ENCODE measurements around the gene MADCAM1.
"Not testable (repeated sequence)": the region's sequence is repeated elsewhere in the genome, so short reads cannot be mapped to it uniquely, and the experiment has no call there.

Gene MADCAM1

GRCh38 chr19:465056-465816 is 31.1 kb upstream of the MADCAM1 start:
- DNase-seq, result no peak

- no peak for DNase-seq
These were observed 28.7 kb upstream of the MADCAM1 start for GRCh38 chr19:467554-467953.

DNA sequence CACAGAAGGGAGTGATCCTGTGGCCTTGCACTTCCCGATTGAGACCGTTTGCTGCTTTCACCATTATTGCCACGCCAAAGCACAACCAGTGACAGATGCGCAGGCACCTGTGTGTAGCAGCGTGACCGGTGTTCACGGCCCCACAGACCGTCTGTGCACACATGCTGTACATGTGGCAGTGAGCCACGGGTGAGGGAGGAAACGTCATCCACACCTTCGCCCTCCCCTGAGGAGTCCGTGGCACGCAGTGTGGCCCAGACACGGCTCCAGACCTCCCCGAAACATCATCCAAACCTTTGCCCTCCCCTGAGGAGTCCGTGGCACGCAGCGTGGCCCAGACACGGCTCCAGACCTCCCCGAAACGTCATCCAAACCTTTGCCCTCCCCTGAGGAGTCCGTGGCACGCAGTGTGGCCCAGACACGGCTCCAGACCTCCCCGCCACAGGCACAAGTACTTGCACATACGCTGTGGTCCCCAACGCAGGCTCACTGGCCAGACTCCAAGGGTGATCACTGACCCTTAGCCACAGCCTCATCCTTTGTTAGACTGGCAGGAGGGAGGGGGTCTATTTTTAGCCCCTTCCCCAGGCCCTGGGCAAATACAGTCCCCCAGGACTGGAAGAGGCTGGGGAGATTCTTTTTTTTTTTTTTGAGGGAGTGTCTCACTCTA is 27.6 kb upstream of the MADCAM1 start:
- DNase-seq, result no peak

GRCh38 chr19:469833-470232 is 26.5 kb upstream of the MADCAM1 start:
- no peak for DNase-seq

DNA sequence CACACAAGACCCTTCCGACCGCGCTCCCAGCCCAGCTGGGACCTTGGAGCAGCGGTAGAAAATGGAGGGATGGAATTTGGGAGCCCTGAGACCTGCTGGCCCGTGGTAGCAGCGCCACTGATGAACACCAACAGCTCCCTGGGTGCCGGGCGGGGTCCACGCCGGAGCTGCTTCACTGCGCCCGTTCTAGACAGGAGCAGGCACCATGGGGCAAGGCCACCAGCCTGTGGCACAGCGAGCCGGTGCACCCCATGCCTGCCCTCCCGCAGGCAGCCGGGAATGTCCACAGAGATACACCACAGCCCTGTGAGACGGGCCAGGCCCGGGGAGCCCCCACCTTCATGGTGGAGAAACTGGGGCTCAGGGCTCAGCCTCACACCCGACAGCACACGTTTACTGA is 25.6 kb upstream of the MADCAM1 start:
- no peak for DNase-seq

- DNase-seq, result no peak
These were observed 24.1 kb upstream of the MADCAM1 start for GRCh38 chr19:472005-472858.

DNA sequence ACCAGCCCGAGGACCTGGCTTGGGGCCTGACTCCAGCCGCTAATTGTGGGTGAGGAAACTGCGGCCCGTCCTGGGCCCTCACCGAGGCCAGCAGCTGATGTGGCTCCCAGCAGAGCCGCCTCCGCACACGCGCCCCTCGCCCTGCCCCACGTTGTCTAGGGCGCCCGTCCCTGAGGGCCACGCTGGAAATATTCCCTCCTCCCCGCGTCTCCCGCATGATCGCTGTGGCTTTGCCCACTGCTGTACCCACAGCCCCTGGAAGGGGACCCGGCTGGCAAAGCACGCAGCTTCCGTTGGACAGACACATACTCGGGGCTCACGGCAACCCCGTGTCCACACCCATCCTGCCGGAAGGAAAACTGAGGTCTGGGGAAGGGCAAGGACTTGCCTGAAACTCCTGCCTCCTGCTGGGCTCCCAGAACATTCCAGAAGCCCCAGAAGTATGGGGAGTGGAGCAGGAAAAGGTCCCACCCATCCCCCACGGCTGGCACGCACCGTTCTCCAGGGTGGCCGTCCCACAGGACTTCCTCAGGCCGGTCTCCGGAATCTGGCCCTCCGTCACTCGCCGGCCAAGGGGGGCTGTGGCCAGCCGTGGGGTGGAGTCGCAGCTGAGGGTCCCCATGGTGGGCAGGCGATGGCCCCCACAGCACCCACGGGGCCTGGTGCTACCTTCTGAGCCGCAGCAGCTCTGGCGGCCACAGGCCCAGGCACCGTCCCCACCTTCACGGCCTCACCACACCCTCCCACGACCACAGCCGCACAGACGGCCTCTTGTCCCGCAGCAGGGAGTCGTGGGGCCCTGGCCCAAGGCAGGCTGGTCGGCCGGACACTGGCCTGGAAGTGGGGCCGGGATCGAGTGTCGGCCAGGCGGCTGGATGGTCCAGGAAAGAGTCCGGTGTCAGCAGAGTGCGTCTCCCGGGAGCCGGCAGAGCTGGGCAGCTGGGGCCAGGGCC is 21.9 kb upstream of the MADCAM1 start:
- no peak for DNase-seq

DNA sequence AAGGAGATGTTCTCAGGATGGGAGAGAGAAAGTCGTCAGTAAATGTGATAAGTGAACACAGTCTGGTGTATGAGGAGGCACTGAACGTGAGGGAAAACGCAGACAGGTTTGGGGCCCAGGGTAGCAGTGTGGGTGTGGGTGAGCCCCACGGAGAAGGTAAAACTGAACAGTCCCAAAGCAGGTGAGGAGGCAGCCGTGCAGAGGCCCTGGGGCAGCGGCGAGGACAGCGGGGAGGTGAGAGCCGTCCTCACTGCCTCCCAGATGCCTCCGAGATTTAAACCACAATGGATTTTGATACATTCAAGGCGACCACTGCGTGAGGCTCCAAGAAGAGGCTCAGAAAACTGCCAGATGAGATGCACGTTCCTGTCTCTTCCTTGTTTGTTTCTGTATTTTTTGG is 20.9 kb upstream of the MADCAM1 start:
- DNase-seq, result no peak

- DNase-seq, result no peak
These were observed 17.9 kb upstream of the MADCAM1 start for GRCh38 chr19:478236-478903.

- no peak for DNase-seq
These were observed 17.3 kb upstream of the MADCAM1 start for GRCh38 chr19:478976-479375.

GRCh38 chr19:480016-480855 is 16.1 kb upstream of the MADCAM1 start:
- DNase-seq, result peak; percentile 31

- DNase-seq, result not testable (repeated sequence)
These were observed 15.2 kb upstream of the MADCAM1 start for GRCh38 chr19:481100-481499.

- no peak for DNase-seq
These were observed 13.9 kb upstream of the MADCAM1 start for GRCh38 chr19:482186-483041.

- DNase-seq, result no peak
These were observed 12.8 kb upstream of the MADCAM1 start for GRCh38 chr19:483332-484072.

GRCh38 chr19:484494-484893 is 11.8 kb upstream of the MADCAM1 start:
- no peak for DNase-seq

- no peak for DNase-seq
These were observed 11.2 kb upstream of the MADCAM1 start for GRCh38 chr19:485077-485476.

DNA sequence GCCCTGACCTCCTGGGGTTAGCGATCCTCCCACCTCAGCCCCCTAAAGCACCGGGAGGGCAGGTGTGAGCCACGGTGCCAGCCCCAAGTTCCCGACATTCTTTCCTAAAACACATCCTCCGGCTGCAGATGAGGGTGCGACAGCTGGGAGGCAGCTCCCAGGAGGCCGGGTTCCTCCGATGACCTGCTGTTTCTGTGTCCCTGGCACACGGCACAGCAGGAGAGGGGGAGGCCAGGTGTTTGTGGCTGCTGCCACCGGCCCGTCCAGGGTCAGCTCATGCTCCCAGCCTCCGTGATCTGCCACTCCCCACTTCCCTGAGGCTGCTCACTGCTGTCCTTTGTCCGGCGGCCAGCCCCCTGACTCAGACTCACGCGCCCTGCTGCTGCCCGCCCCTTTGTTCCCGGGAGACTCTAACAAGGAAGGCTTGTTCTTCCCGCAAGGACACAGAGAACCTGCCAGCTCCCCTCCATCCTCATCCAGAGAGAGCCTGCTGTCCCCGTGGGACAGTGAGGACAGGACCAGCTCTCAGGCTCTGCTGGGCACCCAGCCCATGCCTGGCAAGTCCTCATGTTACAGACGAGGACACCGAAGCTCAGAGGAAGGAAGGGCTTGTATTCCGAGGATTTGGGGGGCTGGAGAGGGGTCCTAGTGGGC is 10.6 kb upstream of the MADCAM1 start:
- DNase-seq, result no peak

Data from central memory CD4-positive, alpha-beta T cell (primary cell).